GM12878 (cell line): ENCODE data around the gene PSMB9. TPM values are rescaled to one million over a fixed set of nuclear protein-coding genes. Genes with fewer than 3 reads are reported as not detected.

Experiments used
- EP300 ChIP-seq, 2 experiments: fragments of 150-350 bp in 1 of 2; IDR thresholded peaks; 2 replicates each; pipeline ENCODE4 v1.6.1; 2011 to 2012; ENCODE audit warnings: low read depth in 2 of 2, low read length in 2 of 2, borderline replicate concordance in 1 of 2, improper control_type of control experiment in 1 of 2, inconsistent platforms in 1 of 2; ENCODE audit not compliant: control insufficient read depth in 1 of 2
- ESRRA ChIP-seq: IDR thresholded peaks from 2 replicates; pipeline ENCODE4 v1.6.1; 2012; ENCODE audit warnings: mild to moderate bottlenecking, low read length, improper control_type of control experiment
- MLLT1 ChIP-seq: fragments of 450-650 bp; IDR thresholded peaks from 2 replicates; pipeline ENCODE4 v1.6.1; 2016; ENCODE audit warnings: mild to moderate bottlenecking
- NR2F1 ChIP-seq: fragments of 450-650 bp; conservative IDR thresholded peaks from 2 replicates; pipeline ENCODE4 v1.6.1; 2017; ENCODE audit warnings: mild to moderate bottlenecking
- PBX3 ChIP-seq: IDR thresholded peaks from 2 replicates; pipeline ENCODE4 v1.6.1; 2011; ENCODE audit warnings: mild to moderate bottlenecking, low read depth, low read length, moderate library complexity; ENCODE audit not compliant: insufficient replicate concordance
- PKNOX1 ChIP-seq: fragments of 450-650 bp; IDR thresholded peaks from 2 replicates; pipeline ENCODE4 v1.6.1; 2016; ENCODE audit warnings: mild to moderate bottlenecking
- POU2F2 ChIP-seq: IDR thresholded peaks from 3 replicates; pipeline ENCODE4 v1.6.1; 2011; ENCODE audit warnings: low read depth, mild to moderate bottlenecking, low read length, borderline replicate concordance
- RAD21 ChIP-seq: IDR thresholded peaks from 2 replicates; pipeline ENCODE4 v1.6.1; 2011; ENCODE audit warnings: mild to moderate bottlenecking, low read depth, low read length, moderate library complexity; ENCODE audit not compliant: insufficient read depth
- SMARCA5 ChIP-seq: fragments of 450-650 bp; IDR thresholded peaks from 2 replicates; pipeline ENCODE4 v1.6.1; 2017; ENCODE audit warnings: mild to moderate bottlenecking
- SRF ChIP-seq, 2 experiments: IDR thresholded peaks; 2 replicates each; pipeline ENCODE4 v1.6.1; 2011; ENCODE audit warnings: low read depth in 2 of 2, low read length in 2 of 2, mild to moderate bottlenecking in 1 of 2, moderate library complexity in 1 of 2
- TCF3 ChIP-seq: IDR thresholded peaks from 2 replicates; pipeline ENCODE4 v1.6.1; 2012; ENCODE audit warnings: low read depth, mild to moderate bottlenecking, low read length, borderline replicate concordance; ENCODE audit not compliant: insufficient read depth
- TCF7 ChIP-seq: IDR thresholded peaks from 2 replicates; pipeline ENCODE4 v1.6.1; 2014; ENCODE audit warnings: antibody characterized with exemption, borderline replicate concordance
- USF1 ChIP-seq: IDR thresholded peaks from 2 replicates; pipeline ENCODE4 v1.6.1; 2011; ENCODE audit warnings: borderline replicate concordance, low read depth, mild to moderate bottlenecking, moderate library complexity, mixed read lengths, low read length; ENCODE audit not compliant: insufficient read depth; ENCODE audit errors: extremely low read length
- YBX1 ChIP-seq: fragments of 450-650 bp; IDR thresholded peaks from 2 replicates; pipeline ENCODE4 v1.6.1; 2016; ENCODE audit warnings: antibody characterized with exemption
- YY1 ChIP-seq: IDR thresholded peaks from 2 replicates; pipeline ENCODE4 v1.6.1; 2011; ENCODE audit warnings: low read depth, mild to moderate bottlenecking, low read length
- ZNF24 ChIP-seq: fragments of 450-650 bp; IDR thresholded peaks from 2 replicates; pipeline ENCODE4 v1.6.1; 2017; ENCODE audit warnings: antibody characterized with exemption, mild to moderate bottlenecking
- ZNF687 ChIP-seq: fragments of 450-650 bp; IDR thresholded peaks from 2 replicates; pipeline ENCODE4 v1.6.1; 2017; ENCODE audit warnings: mild to moderate bottlenecking, moderate library complexity
- polyA plus RNA-seq, 11 experiments: library from polyadenylated mRNA; depleted of rRNA in 4 of 11; unstranded in 6 of 11; stranded (reverse) in 5 of 11; fragments of >200 nt; fragmentation: Nextera tagmentation in 4 of 11; fragmentation: Illumina TruSeq in 1 of 11; extraction: Ambion mirVana in 4 of 11; extraction: Trizol in 1 of 11; gene quantifications; 1 replicate in 1 of 11; 2 replicates in 10 of 11; pipeline versions ENCODE4 v1.2.1 to v1.2.3, GENCODE V29; 2011 to 2016; ENCODE audit warnings: inconsistent platforms in 2 of 11, missing spikeins in 2 of 11, low read depth in 1 of 11
- total RNA-seq, 4 experiments: library from RNA; depleted of rRNA in 3 of 4; stranded (reverse); fragments of >200 nt in 3 of 4; fragmentation: Illumina TruSeq in 1 of 4; extraction: Trizol in 1 of 4; gene quantifications; 2 replicates each; pipeline versions ENCODE4 v1.2.1 to v1.2.3, GENCODE V29; 2013 to 2021

The PSMB9 gene
- total and polyA plus RNA-seq, 10 of the 15 experiments (the other 5 are each of a cell fraction or from before 2014, with no cell fraction given), result 167 to 517 (median 275) TPM

- TF ChIP-seq EP300 (IDR thresholded peaks at IDR 0.05; ENCODE audit: borderline replicate concordance in 1 of 2, control insufficient read depth in 1 of 2, low read depth in 2 of 2, low read length in 2 of 2) (peak in 1 of 2 experiments; percentile 57; a peak in 1 of 4 replicates), ZNF687 (0 out of 2 replicates have a peak, but pooled peaks have one; percentile 62), PBX3 (no peak), PKNOX1 (peak; percentile 3; the same call in 1 of the 2 replicates), RAD21 (no peak), USF1 (no peak), MLLT1 (peak; percentile 93), ZNF24 (no peak), TCF3 (peak; percentile 65; the same call in 1 of the 2 replicates), NR2F1 (peak; percentile 72; the same call in 1 of the 2 replicates), YY1 (peak; percentile 90), YBX1 (no peak), SRF (IDR thresholded peaks at IDR 0.05; ENCODE audit: low read depth in 2 of 2, low read length in 2 of 2) (no peak), ESRRA (no peak), SMARCA5 (0 out of 2 replicates have a peak, but pooled peaks have one; percentile 46), POU2F2 (peak; percentile 82), TCF7 (no peak)
Observed at GRCh38 chr6:32843979-32844838, 9.8 kb upstream of the PSMB9 start, which contains the start of gene PSMB8 (continued).
